GM23248 (cell line): ENCODE results near the gene MCTS1. TPM values are rescaled to one million over a fixed set of nuclear protein-coding genes. Genes with fewer than 3 reads are reported as not detected.

Experiments
- DNase-seq: peaks from one replicate; pipeline ENCODE4 v3.0.0-alpha.2; 2015
- H2AFZ ChIP-seq: fragments of 200-600 bp; sonication (generic); 2 replicates; pipeline ENCODE4 v1.6.1; 2016; ENCODE audit warnings: antibody characterized with exemption
- H3F3A ChIP-seq: fragments of 200-600 bp; sonication (generic); 2 replicates; pipeline ENCODE4 v1.6.1; 2016; ENCODE audit warnings: mild to moderate bottlenecking, antibody characterized with exemption, mixed run types; ENCODE audit not compliant: insufficient read depth
- H3K27ac ChIP-seq: fragments of 200-600 bp; sonication (generic); 2 replicates; pipeline ENCODE4 v1.5.1; 2016; ENCODE audit warnings: mild to moderate bottlenecking
- H3K27me3 ChIP-seq: fragments of 200-600 bp; sonication (generic); replicated peaks from 2 replicates; pipeline ENCODE4 v1.6.1; 2016; ENCODE audit warnings: mild to moderate bottlenecking; ENCODE audit not compliant: insufficient read depth
- H3K36me3 ChIP-seq: fragments of 200-600 bp; sonication (generic); 2 replicates; pipeline ENCODE4 v1.6.1; 2016; ENCODE audit warnings: low read depth, mild to moderate bottlenecking
- H3K4me1 ChIP-seq: fragments of 200-600 bp; sonication (generic); 2 replicates; pipeline ENCODE4 v1.6.1; 2016; ENCODE audit warnings: mild to moderate bottlenecking; ENCODE audit not compliant: insufficient read depth
- H3K4me2 ChIP-seq: fragments of 200-600 bp; sonication (generic); one replicate; pipeline ENCODE4 v1.6.1; 2016; ENCODE audit warnings: mild to moderate bottlenecking; ENCODE audit not compliant: unreplicated experiment
- H3K4me3 ChIP-seq: fragments of 200-600 bp; sonication (generic); 2 replicates; pipeline ENCODE4 v1.5.1; 2016; ENCODE audit warnings: mild to moderate bottlenecking
- H3K79me2 ChIP-seq: fragments of 200-600 bp; sonication (generic); 2 replicates; pipeline ENCODE4 v1.6.1; 2016; ENCODE audit warnings: mild to moderate bottlenecking; ENCODE audit not compliant: insufficient read depth
- H3K9ac ChIP-seq: fragments of 200-600 bp; sonication (generic); 2 replicates; pipeline ENCODE4 v1.6.1; 2016; ENCODE audit warnings: mild to moderate bottlenecking
- H3K9me2 ChIP-seq: fragments of 200-600 bp; sonication (generic); 2 replicates; pipeline ENCODE4 v1.6.1; 2016; ENCODE audit warnings: mixed run types, mild to moderate bottlenecking, moderate library complexity; ENCODE audit not compliant: insufficient read depth
- H3K9me3 ChIP-seq: fragments of 200-600 bp; sonication (generic); one replicate; pipeline ENCODE4 v1.6.1; 2017; ENCODE audit warnings: low read depth
- H4K20me1 ChIP-seq: fragments of 200-600 bp; sonication (generic); 2 replicates; pipeline ENCODE4 v1.6.0; 2016; ENCODE audit not compliant: insufficient read depth
- EZH2 ChIP-seq: fragments of 200-600 bp; sonication (generic); IDR thresholded peaks from 2 replicates; pipeline ENCODE4 v1.6.1; 2018; ENCODE audit warnings: antibody characterized with exemption, mild to moderate bottlenecking; ENCODE audit not compliant: insufficient read depth, poor library complexity, severe bottlenecking
- EZH2phosphoT487 ChIP-seq: fragments of 200-600 bp; sonication (generic); IDR thresholded peaks from 2 replicates; pipeline ENCODE4 v1.6.1; 2018; ENCODE audit warnings: antibody characterized with exemption, moderate library complexity, mild to moderate bottlenecking, low read depth; ENCODE audit not compliant: insufficient read depth
- WGBS, 2 experiments: methylation state at CpG; one replicate each; pipeline ENCODE4 v1.1.6; 2015 to 2017; ENCODE audit warnings: low lambda C conversion rate in 2 of 2, low coverage in 1 of 2; ENCODE audit errors: missing lambda C conversion rate in 2 of 2; 5-methylcytosine and 5-hydroxymethylcytosine counted together
- in situ Hi-C: fragments of 300-500 bp; cut with MboI; formaldehyde crosslinking; loops from 2 replicates; pipeline ENCODE4 v1.15.0; 2020
- polyA plus RNA-seq: library from polyadenylated mRNA; unstranded; fragments of >200 nt; fragmentation: Nextera tagmentation; extraction: Ambion mirVana; gene quantifications from 2 replicates; pipeline ENCODE4 v1.2.1, GENCODE V29; 2016
- total RNA-seq: library from RNA; depleted of rRNA; stranded (reverse); fragments of >200 nt; shearing (Covaris generic); gene quantifications from 2 replicates; pipeline ENCODE4 v1.2.3, GENCODE V29; 2014

Gene MCTS1
- total and polyA plus RNA-seq, 2 experiments from 2014 or later = 54.9 to 113 TPM

DNA sequence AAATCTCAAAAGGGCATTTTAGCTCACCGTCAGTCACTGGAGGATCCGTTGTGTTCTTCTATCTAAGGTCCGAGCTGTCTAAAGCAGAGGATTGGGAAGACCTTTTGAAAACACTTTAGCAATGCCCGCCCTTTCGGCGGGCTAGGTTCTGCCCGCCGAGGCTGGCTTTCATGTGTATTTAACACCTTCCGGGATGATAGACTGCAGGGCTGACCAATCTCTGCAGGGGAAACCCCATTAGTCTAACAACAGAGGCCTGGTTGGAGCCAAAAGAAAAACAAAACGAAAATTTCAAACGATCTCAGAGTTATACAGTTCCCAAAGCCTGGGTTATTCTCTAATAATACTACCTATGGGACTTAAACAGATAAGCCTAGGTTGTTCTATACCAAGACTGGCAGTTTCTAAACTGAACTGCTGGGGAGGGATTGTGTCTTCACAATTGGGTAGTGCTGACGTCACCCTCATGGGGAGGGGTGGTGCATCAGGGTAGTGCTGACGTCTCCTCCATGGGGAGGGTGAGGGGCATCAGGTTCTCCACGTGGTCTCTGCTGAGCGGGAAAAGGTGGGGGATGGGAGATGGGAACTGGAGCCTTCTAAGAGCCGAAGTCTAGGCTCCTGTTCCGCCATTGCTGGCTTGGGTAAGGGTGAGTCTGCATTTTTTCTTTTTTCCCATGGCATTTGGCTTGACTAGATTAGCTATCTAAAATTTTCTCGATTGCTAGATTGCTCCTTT is 28.4 kb upstream of the MCTS1 start:
- H2AFZ ChIP-seq = no peak overlapping the region
- no peak overlapping the region for H3K9ac ChIP-seq
- no peaks in the 10 kb centered on the region for H3K4me1 ChIP-seq
- TF ChIP-seq EZH2phosphoT487 (no peak), EZH2 (no peak)
- H3K4me3 ChIP-seq = no peak overlapping the region
- no peaks in the 10 kb centered on the region for H3K27me3 ChIP-seq
- no peak overlapping the region for H3K27ac ChIP-seq
- 69 to 75% methylated on average over 18 of the region's 18 CpGs for WGBS, 2 experiments
- no peak overlapping the region for H3K4me2 ChIP-seq
- in situ Hi-C loops = no loop called here
- H3K9me2 ChIP-seq = no peaks in the 10 kb centered on the region
- H3K79me2 ChIP-seq = no peaks in the 10 kb centered on the region
- no peak for DNase-seq
- H3K9me3 ChIP-seq = no peaks in the 10 kb centered on the region
- no peaks in the 10 kb centered on the region for H3F3A ChIP-seq
- H4K20me1 ChIP-seq = no peaks in the 10 kb centered on the region
- no peaks in the 10 kb centered on the region for H3K36me3 ChIP-seq

- WGBS, 2 experiments = 54 to 59% methylated on average over 2 of the region's 2 CpGs
These were observed 18.2 kb upstream of the MCTS1 start for GRCh38 chrX:120585702-120586101.

DNA sequence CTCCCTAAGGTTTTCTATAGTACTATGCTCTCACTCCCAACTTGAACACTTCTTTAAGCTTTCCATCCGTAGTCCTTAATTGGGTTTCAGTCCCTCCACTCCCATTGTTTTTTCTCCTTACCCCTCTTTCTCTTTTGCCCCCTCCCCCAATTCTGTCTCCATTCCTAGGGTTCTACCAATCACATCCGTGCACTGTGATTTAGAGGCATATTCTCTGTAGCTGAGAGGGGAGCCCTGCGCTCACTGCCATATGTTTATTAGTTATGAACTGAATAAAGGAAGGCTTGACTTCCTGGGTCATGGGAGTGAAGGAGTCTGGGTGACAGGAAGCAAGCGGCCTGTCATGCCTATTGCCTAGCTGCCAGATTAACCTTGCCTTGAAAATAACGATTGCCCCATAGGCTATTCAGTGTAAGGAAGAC is 471 bp downstream of the MCTS1 start:
- peak; percentile 66 for DNase-seq
- in situ Hi-C loops = no loop called here

More at GRCh38 chrX:120585702-120586101, 18.2 kb upstream of the MCTS1 start:
- in situ Hi-C loops = no loop called here
- no peaks in the 10 kb centered on the region for H3K79me2 ChIP-seq
- H3K9me2 ChIP-seq = no peaks in the 10 kb centered on the region
- H3K4me1 ChIP-seq = no peaks in the 10 kb centered on the region
- H3K4me2 ChIP-seq = no peak overlapping the region
- H4K20me1 ChIP-seq = no peaks in the 10 kb centered on the region
- H3K9me3 ChIP-seq = no peaks in the 10 kb centered on the region
- H3K27me3 ChIP-seq = no peaks in the 10 kb centered on the region
- H3K9ac ChIP-seq = no peak overlapping the region
- no peaks in the 10 kb centered on the region for H3K36me3 ChIP-seq
- no peak for TF ChIP-seq EZH2
- no peak for TF ChIP-seq EZH2phosphoT487
- no peak overlapping the region for H3K27ac ChIP-seq
- no peak overlapping the region for H2AFZ ChIP-seq
- no peak overlapping the region for H3K4me3 ChIP-seq
- DNase-seq = no peak
- H3F3A ChIP-seq = no peaks in the 10 kb centered on the region

GRCh38 chrX:120612086-120612485 is 8.2 kb downstream of the MCTS1 start:
- in situ Hi-C loops = no loop called here
- H3K79me2 ChIP-seq = peaks cover 23% of the 10 kb centered on the region
- TF ChIP-seq EZH2 (no peak), EZH2phosphoT487 (no peak)

More for the DNA sequence above, 471 bp downstream of the MCTS1 start:
- peaks cover 10% of the 10 kb centered on the region for H3K4me1 ChIP-seq
- TF ChIP-seq EZH2phosphoT487 = no peak
- TF ChIP-seq EZH2 = no peak
- peaks cover 52% of the 10 kb centered on the region for H3K79me2 ChIP-seq
- no peaks in the 10 kb centered on the region; the same call in 1 of the 2 replicates for H3K36me3 ChIP-seq
- no peaks in the 10 kb centered on the region for H3K9me3 ChIP-seq
- H3K9me2 ChIP-seq = no peaks in the 10 kb centered on the region
- H2AFZ ChIP-seq = peak overlapping the region; percentile 70
- peak overlapping the region; percentile 99 for H3K27ac ChIP-seq
- H4K20me1 ChIP-seq = no peaks in the 10 kb centered on the region
- peak overlapping the region; percentile 97 for H3K4me3 ChIP-seq
- H3K27me3 ChIP-seq = no peaks in the 10 kb centered on the region
- peak overlapping the region; percentile 96 for H3K4me2 ChIP-seq
- H3K9ac ChIP-seq = peak overlapping the region; percentile 100
- 0 to 5% methylated on average over 4 to 5 of the region's 5 CpGs for WGBS, 2 experiments
- no peaks in the 10 kb centered on the region for H3F3A ChIP-seq

GRCh38 chrX:120614816-120615215 is 10.9 kb downstream of the MCTS1 start:
- Histone ChIP-seq H3K9ac (no peak overlapping the region), H3K36me3 (peaks cover 15% of the 10 kb centered on the region), H3K4me2 (no peak overlapping the region), H3K4me1 (no peaks in the 10 kb centered on the region), H3K9me2 (no peaks in the 10 kb centered on the region), H2AFZ (no peak overlapping the region), H4K20me1 (no peaks in the 10 kb centered on the region), H3K79me2 (no peaks in the 10 kb centered on the region), H3K27me3 (no peaks in the 10 kb centered on the region), H3K4me3 (no peak overlapping the region), H3F3A (no peaks in the 10 kb centered on the region; the same call in 1 of the 2 replicates), H3K9me3 (no peaks in the 10 kb centered on the region), H3K27ac (no peak overlapping the region)
- DNase-seq = no peak
- in situ Hi-C loops = no loop called here
- TF ChIP-seq EZH2phosphoT487 = no peak
- no peak for TF ChIP-seq EZH2

More at GRCh38 chrX:120612086-120612485, 8.2 kb downstream of the MCTS1 start:
- Histone ChIP-seq H3K9ac (no peak overlapping the region), H3K9me3 (no peaks in the 10 kb centered on the region), H3K4me2 (no peak overlapping the region), H3F3A (no peaks in the 10 kb centered on the region; the same call in 1 of the 2 replicates), H3K27me3 (no peaks in the 10 kb centered on the region), H3K36me3 (peaks cover 9% of the 10 kb centered on the region), H4K20me1 (no peaks in the 10 kb centered on the region), H2AFZ (no peak overlapping the region), H3K9me2 (no peaks in the 10 kb centered on the region), H3K4me1 (no peaks in the 10 kb centered on the region), H3K4me3 (no peak overlapping the region), H3K27ac (no peak overlapping the region)
- 90 to 93% methylated on average over 1 of the region's 1 CpG for WGBS, 2 experiments
- no peak for DNase-seq
